HepG2 (cell line): ENCODE data around the gene GRK5. TPM values are rescaled to one million over a fixed set of nuclear protein-coding genes. Genes with fewer than 3 reads are reported as not detected.
A peak's percentile ranks its signal among the peaks of the same experiment; 100 is the strongest.

Experiments used
- BCL6 ChIP-seq: IDR thresholded peaks from 2 replicates; pipeline ENCODE4 v1.6.1; 2016; ENCODE audit warnings: missing genetic modification reagents, missing compliant biosample characterization
- FOXJ3 ChIP-seq: sonication (generic); formaldehyde crosslinking; IDR thresholded peaks from 2 replicates; pipeline ENCODE4 v1.4.0; 2020; ENCODE audit warnings: missing genetic modification reagents, mild to moderate bottlenecking, borderline replicate concordance
- GATA4 ChIP-seq: sonication (generic); IDR thresholded peaks from 2 replicates; pipeline ENCODE4 v1.6.1; 2016; ENCODE audit warnings: antibody characterized with exemption, low read depth, borderline replicate concordance
- HNF1A ChIP-seq, 2 experiments: sonication (generic) in 1 of 2; formaldehyde crosslinking in 1 of 2; IDR thresholded peaks; 2 replicates each; pipeline versions ENCODE4 v1.4.0 to v1.6.1; 2016 to 2020; ENCODE audit warnings: borderline replicate concordance in 1 of 2, low read depth in 1 of 2, mild to moderate bottlenecking in 1 of 2, missing genetic modification reagents in 1 of 2
- NR1H2 ChIP-seq: sonication (generic); formaldehyde crosslinking; IDR thresholded peaks from 2 replicates; pipeline ENCODE4 v1.8.1; 2022; ENCODE audit warnings: low read depth, missing genetic modification reagents, borderline replicate concordance
- SAP130 ChIP-seq: IDR thresholded peaks from 2 replicates; pipeline ENCODE4 v1.6.1; 2016; ENCODE audit warnings: low read depth
- ZNF143 ChIP-seq: sonication (generic); formaldehyde crosslinking; IDR thresholded peaks from 2 replicates; pipeline ENCODE4 v1.4.0; 2020; ENCODE audit warnings: missing genetic modification reagents
- ZNF747 ChIP-seq: sonication (generic); formaldehyde crosslinking; IDR thresholded peaks from 2 replicates; pipeline ENCODE4 v1.8.1; 2023; ENCODE audit warnings: missing genetic modification reagents, mild to moderate bottlenecking, borderline replicate concordance
- ZSCAN21 ChIP-seq: sonication (generic); formaldehyde crosslinking; IDR thresholded peaks from 2 replicates; pipeline ENCODE4 v1.8.0; 2022; ENCODE audit warnings: mild to moderate bottlenecking, missing genetic modification reagents, moderate library complexity, borderline replicate concordance
- polyA plus RNA-seq, 8 experiments: library from polyadenylated mRNA; depleted of rRNA in 3 of 8; stranded (reverse) in 7 of 8; unstranded in 1 of 8; fragments of >200 nt; fragmentation: Illumina TruSeq in 4 of 8; extraction: Trizol in 4 of 8; gene quantifications; 2 replicates each; pipeline versions ENCODE4 v1.2.1 to v1.2.3, GENCODE V29; 2011 to 2016; ENCODE audit warnings: low read depth in 4 of 8, missing spikeins in 1 of 8, mixed read lengths in 1 of 8; ENCODE audit not compliant: insufficient read depth in 1 of 8
- total RNA-seq, 5 experiments: library from RNA; depleted of rRNA; stranded (reverse); fragments of >200 nt; fragmentation: Illumina TruSeq; extraction: Trizol; gene quantifications; 2 replicates each; pipeline ENCODE4 v1.2.3, GENCODE V29; 2016; ENCODE audit warnings: low read depth in 1 of 5
- TF ChIP-seq, protein P1 (sequence below): sonication (generic); formaldehyde crosslinking; conservative IDR thresholded peaks from 2 replicates; pipeline ENCODE4 v1.8.1; 2023; ENCODE audit warnings: missing genetic modification reagents
- TF ChIP-seq, protein P2 (sequence below): sonication (generic); formaldehyde crosslinking; IDR thresholded peaks from 2 replicates; pipeline ENCODE4 v1.4.0; 2020; ENCODE audit warnings: low read depth, missing genetic modification reagents
- TF ChIP-seq, protein P3 (sequence below): sonication (generic); formaldehyde crosslinking; IDR thresholded peaks from 2 replicates; pipeline ENCODE4 v1.4.0; 2020; ENCODE audit warnings: missing genetic modification reagents
- TF ChIP-seq, protein P4 (sequence below): sonication (generic); formaldehyde crosslinking; IDR thresholded peaks from 2 replicates; pipeline ENCODE4 v1.4.0; 2020; ENCODE audit warnings: missing genetic modification reagents

The GRK5 gene
- total and polyA plus RNA-seq, 2 of the 13 experiments (the other 11 are each of a cell fraction or from before 2014, with no cell fraction given) = 10.4 to 12.6 TPM

- TF ChIP-seq, protein P1, sequence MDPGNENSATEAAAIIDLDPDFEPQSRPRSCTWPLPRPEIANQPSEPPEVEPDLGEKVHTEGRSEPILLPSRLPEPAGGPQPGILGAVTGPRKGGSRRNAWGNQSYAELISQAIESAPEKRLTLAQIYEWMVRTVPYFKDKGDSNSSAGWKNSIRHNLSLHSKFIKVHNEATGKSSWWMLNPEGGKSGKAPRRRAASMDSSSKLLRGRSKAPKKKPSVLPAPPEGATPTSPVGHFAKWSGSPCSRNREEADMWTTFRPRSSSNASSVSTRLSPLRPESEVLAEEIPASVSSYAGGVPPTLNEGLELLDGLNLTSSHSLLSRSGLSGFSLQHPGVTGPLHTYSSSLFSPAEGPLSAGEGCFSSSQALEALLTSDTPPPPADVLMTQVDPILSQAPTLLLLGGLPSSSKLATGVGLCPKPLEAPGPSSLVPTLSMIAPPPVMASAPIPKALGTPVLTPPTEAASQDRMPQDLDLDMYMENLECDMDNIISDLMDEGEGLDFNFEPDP (CRISPR knock-in tag) = no peak
- TF ChIP-seq, protein P2, sequence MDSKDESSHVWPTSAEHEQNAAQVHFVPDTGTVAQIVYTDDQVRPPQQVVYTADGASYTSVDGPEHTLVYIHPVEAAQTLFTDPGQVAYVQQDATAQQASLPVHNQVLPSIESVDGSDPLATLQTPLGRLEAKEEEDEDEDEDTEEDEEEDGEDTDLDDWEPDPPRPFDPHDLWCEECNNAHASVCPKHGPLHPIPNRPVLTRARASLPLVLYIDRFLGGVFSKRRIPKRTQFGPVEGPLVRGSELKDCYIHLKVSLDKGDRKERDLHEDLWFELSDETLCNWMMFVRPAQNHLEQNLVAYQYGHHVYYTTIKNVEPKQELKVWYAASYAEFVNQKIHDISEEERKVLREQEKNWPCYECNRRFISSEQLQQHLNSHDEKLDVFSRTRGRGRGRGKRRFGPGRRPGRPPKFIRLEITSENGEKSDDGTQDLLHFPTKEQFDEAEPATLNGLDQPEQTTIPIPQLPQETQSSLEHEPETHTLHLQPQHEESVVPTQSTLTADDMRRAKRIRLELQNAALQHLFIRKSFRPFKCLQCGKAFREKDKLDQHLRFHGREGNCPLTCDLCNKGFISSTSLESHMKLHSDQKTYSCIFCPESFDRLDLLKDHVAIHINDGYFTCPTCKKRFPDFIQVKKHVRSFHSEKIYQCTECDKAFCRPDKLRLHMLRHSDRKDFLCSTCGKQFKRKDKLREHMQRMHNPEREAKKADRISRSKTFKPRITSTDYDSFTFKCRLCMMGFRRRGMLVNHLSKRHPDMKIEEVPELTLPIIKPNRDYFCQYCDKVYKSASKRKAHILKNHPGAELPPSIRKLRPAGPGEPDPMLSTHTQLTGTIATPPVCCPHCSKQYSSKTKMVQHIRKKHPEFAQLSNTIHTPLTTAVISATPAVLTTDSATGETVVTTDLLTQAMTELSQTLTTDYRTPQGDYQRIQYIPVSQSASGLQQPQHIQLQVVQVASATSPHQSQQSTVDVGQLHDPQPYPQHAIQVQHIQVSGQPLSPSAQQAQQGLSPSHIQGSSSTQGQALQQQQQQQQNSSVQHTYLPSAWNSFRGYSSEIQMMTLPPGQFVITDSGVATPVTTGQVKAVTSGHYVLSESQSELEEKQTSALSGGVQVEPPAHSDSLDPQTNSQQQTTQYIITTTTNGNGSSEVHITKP (CRISPR knock-in tag) = 0 out of 2 replicates have a peak, but pooled peaks have one; percentile 22
- TF ChIP-seq, protein P3, sequence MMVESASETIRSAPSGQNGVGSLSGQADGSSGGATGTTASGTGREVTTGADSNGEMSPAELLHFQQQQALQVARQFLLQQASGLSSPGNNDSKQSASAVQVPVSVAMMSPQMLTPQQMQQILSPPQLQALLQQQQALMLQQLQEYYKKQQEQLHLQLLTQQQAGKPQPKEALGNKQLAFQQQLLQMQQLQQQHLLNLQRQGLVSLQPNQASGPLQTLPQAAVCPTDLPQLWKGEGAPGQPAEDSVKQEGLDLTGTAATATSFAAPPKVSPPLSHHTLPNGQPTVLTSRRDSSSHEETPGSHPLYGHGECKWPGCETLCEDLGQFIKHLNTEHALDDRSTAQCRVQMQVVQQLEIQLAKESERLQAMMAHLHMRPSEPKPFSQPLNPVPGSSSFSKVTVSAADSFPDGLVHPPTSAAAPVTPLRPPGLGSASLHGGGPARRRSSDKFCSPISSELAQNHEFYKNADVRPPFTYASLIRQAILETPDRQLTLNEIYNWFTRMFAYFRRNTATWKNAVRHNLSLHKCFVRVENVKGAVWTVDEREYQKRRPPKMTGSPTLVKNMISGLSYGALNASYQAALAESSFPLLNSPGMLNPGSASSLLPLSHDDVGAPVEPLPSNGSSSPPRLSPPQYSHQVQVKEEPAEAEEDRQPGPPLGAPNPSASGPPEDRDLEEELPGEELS (CRISPR knock-in tag) = peak; percentile 82
- TF ChIP-seq GATA4 = peak; percentile 61; the same call in 1 of the 2 replicates
- TF ChIP-seq HNF1A (IDR thresholded peaks at IDR 0.05; ENCODE audit: low read depth) = peak; percentile 43; the same call in 1 of the 2 replicates
- TF ChIP-seq HNF1A (CRISPR knock-in tag; IDR thresholded peaks at IDR 0.05; ENCODE audit: borderline replicate concordance) = peak; percentile 25; the same call in 1 of the 2 replicates
- peak; percentile 71 for TF ChIP-seq BCL6 (CRISPR knock-in tag)
- TF ChIP-seq SAP130 (CRISPR knock-in tag) = peak; percentile 86
- TF ChIP-seq NR1H2 (CRISPR knock-in tag) = 0 out of 2 replicates have a peak, but pooled peaks have one; percentile 40
- peak; percentile 45; the same call in 1 of the 2 replicates for TF ChIP-seq FOXJ3 (CRISPR knock-in tag)
- TF ChIP-seq, protein P4, sequence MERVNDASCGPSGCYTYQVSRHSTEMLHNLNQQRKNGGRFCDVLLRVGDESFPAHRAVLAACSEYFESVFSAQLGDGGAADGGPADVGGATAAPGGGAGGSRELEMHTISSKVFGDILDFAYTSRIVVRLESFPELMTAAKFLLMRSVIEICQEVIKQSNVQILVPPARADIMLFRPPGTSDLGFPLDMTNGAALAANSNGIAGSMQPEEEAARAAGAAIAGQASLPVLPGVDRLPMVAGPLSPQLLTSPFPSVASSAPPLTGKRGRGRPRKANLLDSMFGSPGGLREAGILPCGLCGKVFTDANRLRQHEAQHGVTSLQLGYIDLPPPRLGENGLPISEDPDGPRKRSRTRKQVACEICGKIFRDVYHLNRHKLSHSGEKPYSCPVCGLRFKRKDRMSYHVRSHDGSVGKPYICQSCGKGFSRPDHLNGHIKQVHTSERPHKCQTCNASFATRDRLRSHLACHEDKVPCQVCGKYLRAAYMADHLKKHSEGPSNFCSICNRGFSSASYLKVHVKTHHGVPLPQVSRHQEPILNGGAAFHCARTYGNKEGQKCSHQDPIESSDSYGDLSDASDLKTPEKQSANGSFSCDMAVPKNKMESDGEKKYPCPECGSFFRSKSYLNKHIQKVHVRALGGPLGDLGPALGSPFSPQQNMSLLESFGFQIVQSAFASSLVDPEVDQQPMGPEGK (CRISPR knock-in tag) = peak; percentile 85
- TF ChIP-seq ZNF747 (CRISPR knock-in tag) = no peak
- TF ChIP-seq ZNF143 (CRISPR knock-in tag) = 0 out of 2 replicates have a peak, but pooled peaks have one; percentile 31
- TF ChIP-seq ZSCAN21 (CRISPR knock-in tag) = no peak
Measured at GRCh38 chr10:119409906-119410305, 202.5 kb downstream of the GRK5 start (continued).
